ACC112 (cell line): ENCODE data around the gene CPB2.

Experiments used
- H2AFZ ChIP-seq: fragments of 200-600 bp; sonication (generic); one replicate; pipeline ENCODE4 v1.6.0; 2017; ENCODE audit warnings: antibody characterized with exemption, low read length; ENCODE audit not compliant: unreplicated experiment
- H3K27ac ChIP-seq: fragments of 200-600 bp; sonication (generic); 2 replicates; pipeline ENCODE4 v1.5.1; 2014; ENCODE audit warnings: low read depth, mild to moderate bottlenecking, antibody characterized with exemption, low read length, moderate library complexity
- H3K27me3 ChIP-seq: fragments of 200-600 bp; sonication (generic); 2 replicates; pipeline ENCODE4 v1.6.1; 2014; ENCODE audit warnings: mild to moderate bottlenecking, antibody characterized with exemption, low read length, moderate library complexity, mixed read lengths; ENCODE audit not compliant: insufficient read depth
- H3K36me3 ChIP-seq: fragments of 200-600 bp; sonication (generic); 2 replicates; pipeline ENCODE4 v1.6.1; 2016; ENCODE audit warnings: mild to moderate bottlenecking, antibody characterized with exemption, low read length, moderate library complexity, mixed read lengths; ENCODE audit not compliant: insufficient read depth
- H3K4me1 ChIP-seq: fragments of 200-600 bp; sonication (generic); one replicate; pipeline ENCODE4 v1.6.1; 2016; ENCODE audit warnings: low read length, mixed read lengths; ENCODE audit not compliant: insufficient read depth, unreplicated experiment, control insufficient read depth
- H3K4me3 ChIP-seq: fragments of 200-600 bp; sonication (generic); 2 replicates; pipeline ENCODE4 v1.5.1; 2014; ENCODE audit warnings: mild to moderate bottlenecking, low read depth, low read length
- H3K79me2 ChIP-seq: fragments of 200-600 bp; sonication (generic); one replicate; pipeline ENCODE4 v1.6.0; 2016; ENCODE audit warnings: low read length; ENCODE audit not compliant: control insufficient read depth, unreplicated experiment, insufficient read depth

CPB2 gene

GRCh38 chr13:46114613-46115012 lies 9.8 kb upstream of the CPB2 start:
- Histone ChIP-seq H3K27me3 (peaks cover 1% of the 10 kb centered on the region; the same call in 1 of the 2 replicates), H3K36me3 (no peaks in the 10 kb centered on the region), H3K79me2 (no peaks in the 10 kb centered on the region), H3K27ac (no peak overlapping the region), H3K4me3 (no peak overlapping the region), H3K4me1 (no peaks in the 10 kb centered on the region), H2AFZ (no peak overlapping the region)

DNA sequence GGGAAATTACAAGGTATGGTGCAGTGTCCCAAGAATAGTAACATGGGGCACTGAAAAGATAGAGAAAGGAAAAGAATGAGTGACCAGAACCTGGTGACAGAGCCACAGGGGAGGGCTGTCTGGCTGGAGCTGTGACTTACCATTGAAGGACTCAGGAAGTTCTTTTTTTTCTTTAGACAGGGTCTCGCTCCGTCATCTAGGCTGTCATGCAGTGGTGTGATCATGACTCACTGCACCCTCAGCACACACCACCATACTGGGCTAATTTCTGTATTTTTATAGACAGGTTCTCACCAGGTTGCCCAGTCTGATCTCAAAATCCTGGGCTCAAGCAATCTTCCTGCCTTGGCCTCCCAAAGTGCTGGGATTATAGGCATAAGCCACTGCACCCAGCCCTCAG lies 8.8 kb upstream of the CPB2 start:
- H2AFZ ChIP-seq, result no peak overlapping the region
- H3K27ac ChIP-seq, result no peak overlapping the region
- no peaks in the 10 kb centered on the region for H3K36me3 ChIP-seq
- H3K4me1 ChIP-seq, result no peaks in the 10 kb centered on the region
- H3K79me2 ChIP-seq, result no peaks in the 10 kb centered on the region
- H3K27me3 ChIP-seq, result peaks cover 4% of the 10 kb centered on the region; the same call in 1 of the 2 replicates
- no peak overlapping the region for H3K4me3 ChIP-seq

DNA sequence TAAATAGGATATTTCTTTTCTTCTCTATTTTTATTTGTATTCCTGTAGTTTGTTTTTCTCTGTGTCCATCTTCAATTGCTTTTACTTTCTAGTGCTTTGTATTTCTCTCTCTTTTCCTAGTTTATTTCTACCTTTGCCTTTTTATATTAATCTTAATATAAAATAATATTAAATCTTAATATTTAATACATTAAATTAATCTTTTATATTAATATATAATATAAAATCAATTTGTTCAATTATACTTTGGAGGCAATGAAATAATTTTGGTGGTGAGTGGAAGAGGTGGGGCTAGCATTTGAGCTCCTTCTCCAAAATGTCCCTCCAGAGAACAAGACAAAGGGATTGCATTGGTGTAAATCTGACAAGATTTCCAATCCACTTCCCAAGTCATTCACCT lies 6.3 kb upstream of the CPB2 start:
- Histone ChIP-seq H3K79me2 (no peaks in the 10 kb centered on the region), H2AFZ (no peak overlapping the region), H3K36me3 (no peaks in the 10 kb centered on the region), H3K27me3 (peaks cover 4% of the 10 kb centered on the region; the same call in 1 of the 2 replicates), H3K27ac (no peak overlapping the region), H3K4me3 (no peak overlapping the region), H3K4me1 (no peaks in the 10 kb centered on the region)

- Histone ChIP-seq H3K79me2 (no peaks in the 10 kb centered on the region), H3K27ac (no peak overlapping the region), H2AFZ (no peak overlapping the region), H3K36me3 (no peaks in the 10 kb centered on the region), H3K4me3 (no peak overlapping the region), H3K27me3 (peaks cover 4% of the 10 kb centered on the region; the same call in 1 of the 2 replicates), H3K4me1 (no peaks in the 10 kb centered on the region)
These were observed 4.6 kb upstream of the CPB2 start for GRCh38 chr13:46109451-46109850.

DNA sequence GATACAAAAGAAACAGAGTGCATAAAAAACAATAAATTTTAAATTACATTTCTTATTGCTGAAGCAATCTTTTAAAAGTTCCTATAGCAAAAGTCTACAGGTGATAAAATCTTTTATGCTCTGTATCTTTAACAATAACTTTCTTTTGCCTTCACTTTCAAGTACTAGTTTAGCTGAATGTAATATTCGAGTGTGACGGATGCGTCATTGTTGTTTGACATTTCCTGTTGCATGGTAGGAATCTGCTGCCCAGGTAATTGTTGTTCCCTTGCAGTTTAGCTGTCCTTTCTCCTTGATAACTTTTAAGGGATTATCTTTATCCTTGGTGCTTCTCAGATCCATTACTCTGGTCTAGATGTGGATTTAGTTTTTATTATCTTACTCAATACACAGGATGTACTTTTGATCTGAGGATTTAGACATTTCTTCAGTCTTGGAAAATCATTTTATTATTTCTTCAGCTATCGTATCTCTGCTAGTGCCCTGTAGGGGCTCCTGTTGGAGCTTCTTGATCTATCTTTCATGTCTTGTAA lies 2.1 kb upstream of the CPB2 start:
- H3K36me3 ChIP-seq, result no peaks in the 10 kb centered on the region
- no peaks in the 10 kb centered on the region for H3K4me1 ChIP-seq
- H2AFZ ChIP-seq, result no peak overlapping the region
- H3K79me2 ChIP-seq, result no peaks in the 10 kb centered on the region
- no peak overlapping the region for H3K27ac ChIP-seq
- H3K27me3 ChIP-seq, result peaks cover 4% of the 10 kb centered on the region; the same call in 1 of the 2 replicates
- H3K4me3 ChIP-seq, result no peak overlapping the region

DNA sequence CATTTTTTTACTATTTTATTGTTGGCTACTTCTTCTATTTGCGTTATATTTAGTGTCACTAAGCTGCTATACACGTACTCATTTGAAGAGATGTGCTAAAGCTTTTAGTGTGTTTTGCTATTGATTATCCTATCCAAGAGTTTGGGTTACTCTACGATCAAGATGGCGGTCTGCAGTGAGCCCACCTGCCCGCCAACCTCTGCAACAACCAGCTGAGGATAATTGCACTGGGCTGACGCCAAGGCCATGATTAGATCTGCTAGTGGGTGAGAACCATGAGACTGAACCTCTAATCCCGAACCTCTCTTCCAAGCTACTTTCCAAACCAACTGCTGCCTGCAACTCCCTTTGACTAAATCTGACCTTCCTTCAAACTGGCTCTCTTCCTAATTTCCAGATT lies 1.8 kb downstream of the CPB2 start:
- Histone ChIP-seq H3K4me1 (no peaks in the 10 kb centered on the region), H3K4me3 (no peak overlapping the region)

GRCh38 chr13:46102255-46102605 lies 2.6 kb downstream of the CPB2 start:
- no peaks in the 10 kb centered on the region for H3K27me3 ChIP-seq
- H3K4me3 ChIP-seq, result no peak overlapping the region
- no peaks in the 10 kb centered on the region for H3K79me2 ChIP-seq
- H3K27ac ChIP-seq, result no peak overlapping the region
- H2AFZ ChIP-seq, result no peak overlapping the region
- H3K36me3 ChIP-seq, result no peaks in the 10 kb centered on the region
- H3K4me1 ChIP-seq, result no peaks in the 10 kb centered on the region

More for the DNA sequence above, 1.8 kb downstream of the CPB2 start:
- Histone ChIP-seq H3K27me3 (no peaks in the 10 kb centered on the region), H3K27ac (no peak overlapping the region), H3K36me3 (no peaks in the 10 kb centered on the region), H3K79me2 (no peaks in the 10 kb centered on the region), H2AFZ (no peak overlapping the region)

- H2AFZ ChIP-seq, result no peak overlapping the region
- no peak overlapping the region for H3K4me3 ChIP-seq
- no peak overlapping the region for H3K27ac ChIP-seq
- H3K27me3 ChIP-seq, result no peaks in the 10 kb centered on the region
- no peaks in the 10 kb centered on the region for H3K36me3 ChIP-seq
- no peaks in the 10 kb centered on the region for H3K79me2 ChIP-seq
- no peaks in the 10 kb centered on the region for H3K4me1 ChIP-seq
These were observed 3.2 kb downstream of the CPB2 start for GRCh38 chr13:46101484-46102254.

GRCh38 chr13:46101002-46101401 lies 3.8 kb downstream of the CPB2 start:
- H3K4me3 ChIP-seq, result no peak overlapping the region
- no peaks in the 10 kb centered on the region for H3K79me2 ChIP-seq
- no peak overlapping the region for H2AFZ ChIP-seq

DNA sequence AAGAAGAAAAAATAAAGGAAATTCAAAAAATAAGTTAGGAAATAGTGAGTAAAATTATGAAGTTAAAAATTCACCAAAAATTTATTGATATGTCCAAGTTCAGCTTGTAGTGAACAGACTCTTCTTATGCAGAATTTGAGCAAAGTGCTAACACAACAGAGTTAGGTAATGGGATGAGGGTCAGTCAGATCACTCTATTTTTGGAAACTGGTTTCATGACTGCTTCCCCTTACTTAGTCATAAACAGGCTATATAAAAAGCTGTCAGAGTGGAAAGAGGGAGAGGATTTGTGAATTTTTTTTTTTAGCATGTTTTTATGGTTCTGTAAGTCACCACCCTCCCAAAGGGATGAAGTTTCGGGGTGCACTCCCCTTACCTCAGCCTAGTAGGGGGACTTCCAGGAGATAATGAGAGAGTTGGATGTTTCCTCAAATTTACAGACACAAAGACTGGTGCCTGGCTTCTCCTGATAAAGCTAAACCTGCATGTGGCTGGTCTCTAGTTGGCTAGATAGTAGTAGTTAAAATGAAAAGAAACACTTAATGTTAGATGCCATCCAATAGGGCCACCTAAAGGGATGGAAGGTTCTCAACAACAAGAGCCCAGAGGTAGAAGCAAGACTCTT lies 4.5 kb downstream of the CPB2 start:
- H3K27me3 ChIP-seq, result no peaks in the 10 kb centered on the region
- H2AFZ ChIP-seq, result no peak overlapping the region
- H3K4me1 ChIP-seq, result no peaks in the 10 kb centered on the region
- no peaks in the 10 kb centered on the region for H3K36me3 ChIP-seq
- no peaks in the 10 kb centered on the region for H3K79me2 ChIP-seq
- no peak overlapping the region for H3K27ac ChIP-seq
- H3K4me3 ChIP-seq, result no peak overlapping the region

More at GRCh38 chr13:46101002-46101401, 3.8 kb downstream of the CPB2 start:
- Histone ChIP-seq H3K36me3 (no peaks in the 10 kb centered on the region), H3K4me1 (no peaks in the 10 kb centered on the region), H3K27ac (no peak overlapping the region), H3K27me3 (no peaks in the 10 kb centered on the region)

GRCh38 chr13:46097663-46098062 lies 7.2 kb downstream of the CPB2 start:
- H2AFZ ChIP-seq, result no peak overlapping the region
- no peaks in the 10 kb centered on the region for H3K4me1 ChIP-seq
- no peak overlapping the region for H3K27ac ChIP-seq
- no peaks in the 10 kb centered on the region for H3K36me3 ChIP-seq
- H3K27me3 ChIP-seq, result peaks cover 12% of the 10 kb centered on the region; the same call in 1 of the 2 replicates
- H3K4me3 ChIP-seq, result no peak overlapping the region
- no peaks in the 10 kb centered on the region for H3K79me2 ChIP-seq
